ENCODE results near the gene CCDC159.
"Not testable (repeated sequence)": the region's sequence is repeated elsewhere in the genome, so short reads cannot be mapped to it uniquely, and the experiment has no call there.

Gene CCDC159

GRCh38 chr19:11338569-11339253 is 7.6 kb upstream of the CCDC159 start:
- no peak for DNase-seq

GRCh38 chr19:11339254-11340098 is 6.8 kb upstream of the CCDC159 start, which contains the start of gene RAB3D:
TSS of gene RAB3D (minus strand) at chr19:11339657. CDS start at chr19:11337399, 2,258 bp downstream.
- DNase-seq, result peak; percentile 21

- not testable (repeated sequence) for DNase-seq
These were observed 6.2 kb upstream of the CCDC159 start for GRCh38 chr19:11340099-11340467.

GRCh38 chr19:11342429-11342828 is 3.9 kb upstream of the CCDC159 start:
- no peak for DNase-seq

GRCh38 chr19:11345122-11345803 is 1.1 kb upstream of the CCDC159 start:
- no peak for DNase-seq

GRCh38 chr19:11347546-11348039 is 1.3 kb downstream of the CCDC159 start:
- DNase-seq, result no peak

GRCh38 chr19:11349171-11349570 is 2.9 kb downstream of the CCDC159 start:
- no peak for DNase-seq

- not testable (repeated sequence) for DNase-seq
These were observed 7.8 kb downstream of the CCDC159 start for GRCh38 chr19:11354102-11354501.

GRCh38 chr19:11355160-11356073 is 9.1 kb downstream of the CCDC159 start, which contains the start of gene PLPPR2:
TSS of gene PLPPR2 (plus strand) at chr19:11355432. CDS start at chr19:11357674, 2,242 bp downstream.
- peak; percentile 42 for DNase-seq

GRCh38 chr19:11356074-11356397 is 9.7 kb downstream of the CCDC159 start:
- DNase-seq, result no peak

- DNase-seq, result no peak
These were observed 10.6 kb downstream of the CCDC159 start for GRCh38 chr19:11356676-11357550.

GRCh38 chr19:11359421-11359820 is 13.1 kb downstream of the CCDC159 start:
- DNase-seq, result no peak

- no peak for DNase-seq
These were observed 14.9 kb downstream of the CCDC159 start for GRCh38 chr19:11361037-11361770.

- no peak for DNase-seq
These were observed 15.7 kb downstream of the CCDC159 start for GRCh38 chr19:11361771-11362731.

GRCh38 chr19:11363881-11364280 is 17.6 kb downstream of the CCDC159 start:
- no peak for DNase-seq

GRCh38 chr19:11364296-11364904 is 18.1 kb downstream of the CCDC159 start:
- no peak for DNase-seq

GRCh38 chr19:11364935-11365334 is 18.6 kb downstream of the CCDC159 start:
- no peak for DNase-seq

- DNase-seq, result no peak
These were observed 19.3 kb downstream of the CCDC159 start for GRCh38 chr19:11365557-11366117.

Data from NCI-H526 treated with DMSO at 0.1 percent for 48 hours (cell line).